Tibial nerve (tissue), 4 donors: Measurements from ENCODE around the gene VTN.

Experiments
- CTCF ChIP-seq, 5 experiments: fragments of 200-600 bp in 3 of 5; fragments of 450-650 bp in 2 of 5; sonication (generic) in 3 of 5; IDR thresholded peaks; one replicate each; pipeline ENCODE4 v1.5.1; 2016 to 2019; ENCODE audit warnings: antibody characterized with exemption in 5 of 5, mild to moderate bottlenecking in 3 of 5, moderate library complexity in 2 of 5
- EP300 ChIP-seq, 2 donors: sonication (generic); formaldehyde crosslinking; IDR thresholded peaks; one replicate each; pipeline ENCODE4 v1.6.1; 2017; ENCODE audit warnings: antibody characterized with exemption in 2 of 2, mild to moderate bottlenecking in 1 of 2
- POLR2A ChIP-seq, 2 donors: fragments of 450-650 bp; IDR thresholded peaks; one replicate each; pipeline ENCODE4 v1.6.1; 2017; ENCODE audit warnings: antibody characterized with exemption in 2 of 2, mild to moderate bottlenecking in 2 of 2, moderate library complexity in 2 of 2

GRCh38 chr17:28397275-28397674, 27.2 kb upstream of the VTN start:
- TF ChIP-seq CTCF (IDR thresholded peaks at IDR 0.05) (no peak), POLR2A (IDR thresholded peaks at IDR 0.05) (no peak), EP300 (IDR thresholded peaks at IDR 0.05) (no peak)
